ENCODE data around the gene PHACTR1.
"Not testable (repeated sequence)": the region's sequence is repeated elsewhere in the genome, so short reads cannot be mapped to it uniquely, and the experiment has no call there.

DNA sequence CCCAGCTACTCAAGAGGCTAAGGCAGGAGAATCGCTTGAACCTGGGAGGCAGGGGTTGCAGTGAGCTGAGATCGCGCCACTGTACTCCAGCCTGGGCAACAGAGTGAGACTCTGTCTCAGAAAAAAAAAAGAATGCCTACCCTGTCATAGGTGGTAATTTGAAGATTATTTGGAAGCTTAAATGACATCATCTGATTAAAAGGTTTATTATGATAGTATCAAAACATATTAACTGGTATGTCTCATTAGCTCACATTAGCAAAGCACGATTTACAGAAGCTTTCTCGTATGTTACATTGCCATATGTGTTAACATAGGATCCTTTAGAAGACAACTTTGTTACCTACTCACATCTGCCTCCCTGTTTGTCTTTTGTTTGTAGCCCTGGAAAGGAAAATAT is 443.3 kb downstream of the PHACTR1 start:
- TF ChIP-seq, protein P1, sequence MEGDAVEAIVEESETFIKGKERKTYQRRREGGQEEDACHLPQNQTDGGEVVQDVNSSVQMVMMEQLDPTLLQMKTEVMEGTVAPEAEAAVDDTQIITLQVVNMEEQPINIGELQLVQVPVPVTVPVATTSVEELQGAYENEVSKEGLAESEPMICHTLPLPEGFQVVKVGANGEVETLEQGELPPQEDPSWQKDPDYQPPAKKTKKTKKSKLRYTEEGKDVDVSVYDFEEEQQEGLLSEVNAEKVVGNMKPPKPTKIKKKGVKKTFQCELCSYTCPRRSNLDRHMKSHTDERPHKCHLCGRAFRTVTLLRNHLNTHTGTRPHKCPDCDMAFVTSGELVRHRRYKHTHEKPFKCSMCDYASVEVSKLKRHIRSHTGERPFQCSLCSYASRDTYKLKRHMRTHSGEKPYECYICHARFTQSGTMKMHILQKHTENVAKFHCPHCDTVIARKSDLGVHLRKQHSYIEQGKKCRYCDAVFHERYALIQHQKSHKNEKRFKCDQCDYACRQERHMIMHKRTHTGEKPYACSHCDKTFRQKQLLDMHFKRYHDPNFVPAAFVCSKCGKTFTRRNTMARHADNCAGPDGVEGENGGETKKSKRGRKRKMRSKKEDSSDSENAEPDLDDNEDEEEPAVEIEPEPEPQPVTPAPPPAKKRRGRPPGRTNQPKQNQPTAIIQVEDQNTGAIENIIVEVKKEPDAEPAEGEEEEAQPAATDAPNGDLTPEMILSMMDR (conservative IDR thresholded peaks at IDR 0.05; ENCODE audit: low read depth, low read length) = not testable (repeated sequence)
- not testable (repeated sequence) for TF ChIP-seq EZH2 (IDR thresholded peaks at IDR 0.05; ENCODE audit: low read length, unreplicated experiment)

All from PC-3 (cell line).